K562 (cell line): Measurements from ENCODE around the gene PTPRB. TPM values are rescaled to one million over a fixed set of nuclear protein-coding genes. Genes with fewer than 3 reads are reported as not detected.

Source experiments
- ARNT ChIP-seq, 2 experiments: fragments of 450-650 bp; IDR thresholded peaks; 2 replicates each; pipeline ENCODE4 v1.6.1; 2016; ENCODE audit warnings: mild to moderate bottlenecking in 1 of 2
- BRD9 ChIP-seq: fragments of 450-650 bp; IDR thresholded peaks from 2 replicates; pipeline ENCODE4 v1.6.1; 2018; ENCODE audit warnings: low read depth; ENCODE audit not compliant: partially characterized antibody
- CBFA2T2 ChIP-seq: fragments of 450-650 bp; conservative IDR thresholded peaks from 2 replicates; pipeline ENCODE4 v1.6.1; 2017; ENCODE audit warnings: mild to moderate bottlenecking
- ETV1 ChIP-seq: fragments of 450-650 bp; conservative IDR thresholded peaks from 2 replicates; pipeline ENCODE4 v1.6.1; 2016; ENCODE audit warnings: missing genetic modification characterization, control low read depth, low read depth, missing compliant biosample characterization
- ETV5 ChIP-seq: sonication (generic); formaldehyde crosslinking; IDR thresholded peaks from 2 replicates; pipeline ENCODE4 v1.4.0; 2020; ENCODE audit warnings: low read depth, mild to moderate bottlenecking, missing genetic modification reagents
- FOXK2 ChIP-seq, 2 experiments: fragments of 450-650 bp; IDR thresholded peaks in 1 of 2; conservative IDR thresholded peaks in 1 of 2; 2 replicates each; pipeline ENCODE4 v1.6.1; 2016; ENCODE audit warnings: low read depth in 2 of 2, mild to moderate bottlenecking in 1 of 2
- JUNB ChIP-seq: fragments of 450-650 bp; formaldehyde crosslinking; conservative IDR thresholded peaks from 2 replicates; pipeline ENCODE4 v1.4.0; 2020; ENCODE audit warnings: mild to moderate bottlenecking
- MEF2A ChIP-seq: IDR thresholded peaks from 2 replicates; pipeline ENCODE4 v1.6.1; 2011; ENCODE audit warnings: low read depth, mild to moderate bottlenecking, low read length, moderate library complexity; ENCODE audit not compliant: control insufficient read depth
- MYNN ChIP-seq, 2 experiments: sonication (generic); formaldehyde crosslinking in 1 of 2; IDR thresholded peaks; 2 replicates each; pipeline versions ENCODE4 v1.5.0 to v1.6.1; 2016 to 2020; ENCODE audit warnings: antibody characterized with exemption in 1 of 2, missing genetic modification reagents in 1 of 2
- RERE ChIP-seq: sonication (generic); formaldehyde crosslinking; IDR thresholded peaks from 2 replicates; pipeline ENCODE4 v1.8.0; 2023; ENCODE audit warnings: missing genetic modification reagents, mild to moderate bottlenecking, borderline replicate concordance
- REST ChIP-seq, 2 experiments: fragments of 450-650 bp; formaldehyde crosslinking in 1 of 2; IDR thresholded peaks; 2 replicates each; pipeline versions ENCODE4 v1.4.0 to v1.6.1; 2014 to 2020; ENCODE audit warnings: mild to moderate bottlenecking in 2 of 2, borderline replicate concordance in 1 of 2, low read depth in 1 of 2
- SMARCC2 ChIP-seq: fragments of 450-650 bp; IDR thresholded peaks from 2 replicates; pipeline ENCODE4 v1.6.1; 2017; ENCODE audit warnings: antibody characterized with exemption, moderate library complexity, mild to moderate bottlenecking, low read depth
- polyA plus RNA-seq, 8 experiments: library from polyadenylated mRNA; depleted of rRNA in 4 of 8; stranded (reverse) in 5 of 8; unstranded in 3 of 8; fragments of >200 nt; fragmentation: Nextera tagmentation in 2 of 8; fragmentation: Illumina TruSeq in 1 of 8; extraction: Ambion mirVana in 2 of 8; extraction: Trizol in 1 of 8; gene quantifications; 2 replicates each; pipeline versions ENCODE4 v1.2.1 to v1.2.3, GENCODE V29; 2011 to 2014; ENCODE audit warnings: inconsistent platforms in 1 of 8, missing spikeins in 1 of 8
- total RNA-seq, 7 experiments: library from RNA; depleted of rRNA in 6 of 7; stranded (reverse); fragments of >200 nt in 6 of 7; fragmentation: Illumina TruSeq in 2 of 7; extraction: Trizol in 2 of 7; gene quantifications; 2 replicates each; pipeline versions ENCODE4 v1.2.1 to v1.2.3, GENCODE V29; 2011 to 2021; ENCODE audit warnings: low replicate concordance in 1 of 7

PTPRB gene
- total and polyA plus RNA-seq, 9 of the 15 experiments (the other 6 are each of a cell fraction or from before 2014, with no cell fraction given) = 0.46 to 5.9 (median 3.1) TPM

GRCh38 chr12:70645494-70646317 lies 8.5 kb upstream of the PTPRB start (continued):
- TF ChIP-seq MEF2A = peak; percentile 12; the same call in 1 of the 2 replicates
- peak; percentile 42 to 53; a peak in 2 of 4 replicates for TF ChIP-seq FOXK2 (conservative IDR thresholded peaks at IDR 0.05 in 1 of 2, IDR thresholded peaks at IDR 0.05 in 1 of 2; ENCODE audit: low read depth in 2 of 2)
- no peak for TF ChIP-seq ARNT (IDR thresholded peaks at IDR 0.05)
- 0 out of 2 replicates have a peak, but pooled peaks have one; percentile 3 for TF ChIP-seq REST (IDR thresholded peaks at IDR 0.05; ENCODE audit: borderline replicate concordance)
- TF ChIP-seq REST (CRISPR knock-in tag; IDR thresholded peaks at IDR 0.05; ENCODE audit: low read depth) = no peak
- TF ChIP-seq JUNB (CRISPR knock-in tag) = peak; percentile 42; the same call in 1 of the 2 replicates
- peak; percentile 87 for TF ChIP-seq ETV5 (CRISPR knock-in tag)
- peak; percentile 46 for TF ChIP-seq BRD9
- no peak for TF ChIP-seq RERE
- TF ChIP-seq ETV1 (tag) = peak; percentile 94
- peak; percentile 93 for TF ChIP-seq SMARCC2
- 0 out of 2 replicates have a peak, but pooled peaks have one; percentile 41 for TF ChIP-seq MYNN (IDR thresholded peaks at IDR 0.05)
- TF ChIP-seq MYNN (CRISPR knock-in tag; IDR thresholded peaks at IDR 0.05) = no peak
- TF ChIP-seq CBFA2T2 = 0 out of 2 replicates have a peak, but pooled peaks have one; percentile 29
